Activated CD4-positive, alpha-beta T cell treated with anti-CD3 and anti-CD28 coated beads, Interleukin-2, amount 50 U/mL, for 1 hour (primary cell): ENCODE data around the gene CERK.
A peak's percentile ranks its signal among the peaks of the same experiment; 100 is the strongest.
"Not testable (repeated sequence)": the region's sequence is repeated elsewhere in the genome, so short reads cannot be mapped to it uniquely, and the experiment has no call there.

Experiments used
- DNase-seq: peaks from one replicate; pipeline ENCODE4 v3.0.0-alpha.2; 2020

The CERK gene

DNA sequence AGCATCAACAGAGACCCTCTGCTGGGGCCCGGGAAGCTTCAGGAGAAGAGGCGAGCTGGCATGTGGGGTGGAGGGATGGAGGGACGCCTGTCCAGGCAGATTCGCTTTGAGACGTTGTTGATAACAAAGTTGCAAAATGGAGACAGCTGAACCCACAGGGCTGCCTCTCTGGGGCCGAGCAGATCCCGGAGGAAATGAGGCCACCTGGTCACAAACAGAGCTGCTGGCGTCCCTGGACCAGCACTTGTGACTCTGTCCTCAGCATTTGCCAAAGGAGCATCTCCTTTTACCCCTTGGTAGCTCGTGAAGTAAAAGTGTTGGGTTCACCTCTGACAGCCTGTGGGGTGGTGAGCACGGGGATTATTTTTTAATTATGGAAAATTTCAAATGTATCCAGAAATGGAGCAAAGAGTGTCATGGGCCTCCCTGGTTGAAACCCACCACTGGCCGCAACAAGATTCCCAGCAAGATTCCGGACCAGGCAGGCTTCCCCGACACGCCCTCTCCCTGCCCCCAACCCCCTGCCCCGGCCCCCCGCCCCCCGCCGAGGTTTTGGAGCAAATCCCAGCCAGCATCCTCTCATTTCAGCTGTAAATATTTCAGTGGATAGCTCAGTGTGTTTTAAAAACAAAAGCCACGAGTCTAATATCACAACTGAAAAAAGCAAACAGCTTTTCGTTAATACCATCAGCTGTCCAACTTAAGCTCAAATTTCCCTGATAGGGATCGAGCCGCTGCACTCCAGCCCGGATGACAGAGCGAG is 97.6 kb downstream of the CERK start:
- no peak for DNase-seq

DNA sequence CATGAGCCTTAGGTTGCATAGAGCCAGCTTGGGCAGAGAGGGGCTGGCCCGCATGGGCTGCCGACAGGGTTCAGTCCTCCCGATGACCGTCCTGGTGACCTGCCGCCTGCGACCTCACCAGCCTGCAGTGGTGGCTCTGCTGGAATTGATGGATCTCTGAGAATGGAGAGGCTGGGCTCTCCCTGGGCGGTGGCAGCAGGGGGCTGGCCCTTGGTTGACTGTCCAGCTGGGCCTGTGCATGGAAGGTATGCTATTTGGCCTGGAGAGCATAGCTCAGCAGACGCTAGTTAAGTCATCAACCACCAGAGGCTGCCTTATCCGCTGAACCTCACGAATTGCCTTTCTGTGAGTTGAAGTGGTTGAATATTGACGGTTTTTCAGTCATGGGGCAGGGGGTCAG is 98.2 kb downstream of the CERK start:
- no peak for DNase-seq

DNA sequence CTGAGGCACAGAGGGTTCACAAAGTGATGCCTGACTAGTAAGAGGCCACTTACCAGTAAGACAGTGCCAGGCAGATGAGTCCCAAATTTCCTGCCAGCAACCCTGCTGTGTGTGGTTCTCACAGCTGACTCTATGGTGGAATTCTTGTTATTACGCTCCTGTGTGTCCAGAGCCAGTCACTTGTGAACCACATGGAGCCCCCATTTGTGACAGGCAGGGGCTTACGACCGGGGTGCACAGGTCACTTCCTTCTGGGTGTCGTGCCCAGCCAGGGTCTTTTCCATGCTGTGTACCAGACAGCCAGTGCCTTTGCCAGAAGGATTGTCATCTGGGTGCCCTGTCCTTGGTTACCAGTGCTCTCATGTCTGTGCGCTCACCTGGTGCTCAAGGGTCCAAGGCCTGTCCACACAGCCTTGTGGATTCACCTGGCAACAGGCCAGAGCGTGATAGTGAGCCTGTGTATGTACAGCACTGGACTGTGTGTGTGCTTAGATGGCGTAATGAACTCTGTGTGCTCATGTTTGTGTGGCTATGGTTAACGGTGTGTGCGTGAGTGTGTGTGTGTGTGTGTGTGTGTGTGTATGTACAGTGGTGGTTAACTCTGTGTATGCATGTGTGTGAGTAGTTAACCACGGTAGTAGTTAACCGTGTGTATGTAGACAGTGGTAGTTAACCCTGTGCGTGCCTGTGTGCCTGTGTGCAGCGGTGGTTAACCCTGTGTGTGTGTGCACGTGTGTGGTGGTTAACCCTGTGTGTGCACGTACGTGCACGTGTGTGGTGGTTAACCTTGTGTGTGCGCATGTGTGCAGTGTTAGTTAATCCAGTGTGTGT is 99.2 kb downstream of the CERK start:
- peak; percentile 25 for DNase-seq

DNA sequence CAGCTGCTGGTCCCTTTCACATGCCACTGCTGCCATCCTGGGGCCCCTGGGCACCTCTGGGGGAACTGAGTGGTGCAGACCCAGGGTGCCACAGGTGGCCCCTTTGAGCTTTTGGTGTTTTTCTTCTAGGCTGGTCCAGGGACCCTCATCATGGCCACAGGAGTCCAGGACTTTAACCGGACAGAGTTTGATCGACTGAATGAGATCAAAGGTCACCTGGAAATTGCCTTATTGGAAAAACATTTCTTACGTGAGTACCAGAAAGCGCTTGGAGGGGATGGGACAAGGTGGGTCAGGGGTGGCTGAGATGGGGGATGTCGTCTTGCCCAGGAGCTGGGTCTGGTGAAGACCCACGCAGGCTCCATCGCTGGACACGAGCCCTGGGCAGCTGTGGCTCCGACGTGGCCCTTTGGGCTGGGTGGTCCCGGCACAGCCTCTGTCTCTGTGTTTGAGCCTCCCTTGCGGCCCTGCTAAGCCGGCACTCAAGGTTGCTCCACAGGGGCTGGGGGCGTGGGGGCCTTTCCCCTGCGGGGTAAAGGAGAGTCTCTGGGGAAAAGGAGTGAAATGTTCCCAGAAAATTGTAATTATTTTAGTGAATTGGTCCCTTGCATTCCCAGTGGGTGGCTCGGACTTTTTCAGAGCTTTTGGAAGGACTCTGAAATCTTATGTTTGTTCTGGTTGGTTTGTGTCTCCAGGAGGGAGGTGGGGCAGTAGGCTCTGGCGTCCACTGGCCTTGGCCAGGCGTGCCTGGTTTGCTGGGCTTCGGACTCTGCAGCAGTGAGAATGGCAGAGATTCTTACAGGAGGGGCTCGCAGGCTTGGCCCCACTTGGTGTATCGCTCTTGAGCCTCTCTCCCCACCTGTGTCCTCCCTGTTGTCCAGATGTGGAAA is 100.1 kb downstream of the CERK start:
- no peak for DNase-seq

DNA sequence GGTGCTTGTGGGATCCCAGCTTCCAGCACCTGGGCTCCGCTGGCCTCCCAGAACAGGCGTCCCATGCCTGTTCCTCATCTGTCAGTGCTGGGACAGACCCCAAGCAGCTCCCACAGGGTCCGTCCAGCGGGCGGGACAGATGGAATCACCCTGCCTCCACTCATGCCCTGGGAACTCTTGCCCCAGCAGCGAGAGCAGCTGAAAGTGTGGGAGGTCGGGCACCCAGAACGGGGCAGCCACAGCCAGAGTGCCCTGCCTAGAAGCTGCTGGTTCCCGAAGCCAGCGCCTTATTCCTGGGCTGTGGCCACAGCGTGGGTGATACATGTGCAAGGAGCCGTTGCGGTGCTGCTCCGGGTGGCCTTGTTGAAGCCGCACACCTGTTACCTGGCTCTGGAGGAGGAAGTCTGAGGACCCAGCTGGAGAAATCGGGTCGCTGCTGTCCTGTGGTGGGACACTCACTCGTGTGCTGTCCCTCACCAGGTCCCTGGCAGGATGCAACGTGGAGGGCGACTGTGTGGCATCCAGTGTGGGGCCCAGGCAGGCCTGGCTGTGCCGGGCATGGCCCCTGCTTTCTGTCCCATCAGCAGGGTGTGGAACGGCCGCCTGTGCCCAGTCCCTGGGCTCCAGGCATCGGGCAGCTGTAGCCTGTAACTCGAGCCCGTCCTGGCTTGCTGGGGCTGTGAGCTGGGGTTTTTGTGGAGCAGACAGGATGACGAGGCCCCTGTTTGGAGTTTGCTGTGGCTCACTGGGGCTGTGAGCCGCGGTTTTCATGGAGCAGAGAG is 101.6 kb downstream of the CERK start:
- no peak for DNase-seq

DNA sequence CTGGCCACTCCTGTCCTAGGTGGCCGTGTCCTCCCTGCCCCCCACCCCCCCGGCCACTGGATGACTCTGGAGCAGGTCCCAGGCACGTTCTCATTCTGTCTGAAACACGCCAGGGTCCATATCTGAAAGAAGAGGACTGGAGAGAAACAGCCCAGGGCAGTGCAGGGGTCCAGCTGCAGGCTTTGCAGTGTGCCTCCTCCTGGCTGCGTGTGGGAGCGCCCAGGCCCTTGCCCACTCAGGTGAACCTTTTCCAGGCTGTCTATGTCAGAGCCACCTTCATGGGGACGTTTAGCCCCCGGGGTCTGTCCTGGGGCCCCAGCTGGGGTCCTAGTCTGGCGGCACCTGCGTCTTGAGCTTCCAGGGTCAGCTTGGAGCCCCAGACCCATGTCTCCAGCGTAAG is 102.3 kb downstream of the CERK start:
- DNase-seq, result no peak

DNA sequence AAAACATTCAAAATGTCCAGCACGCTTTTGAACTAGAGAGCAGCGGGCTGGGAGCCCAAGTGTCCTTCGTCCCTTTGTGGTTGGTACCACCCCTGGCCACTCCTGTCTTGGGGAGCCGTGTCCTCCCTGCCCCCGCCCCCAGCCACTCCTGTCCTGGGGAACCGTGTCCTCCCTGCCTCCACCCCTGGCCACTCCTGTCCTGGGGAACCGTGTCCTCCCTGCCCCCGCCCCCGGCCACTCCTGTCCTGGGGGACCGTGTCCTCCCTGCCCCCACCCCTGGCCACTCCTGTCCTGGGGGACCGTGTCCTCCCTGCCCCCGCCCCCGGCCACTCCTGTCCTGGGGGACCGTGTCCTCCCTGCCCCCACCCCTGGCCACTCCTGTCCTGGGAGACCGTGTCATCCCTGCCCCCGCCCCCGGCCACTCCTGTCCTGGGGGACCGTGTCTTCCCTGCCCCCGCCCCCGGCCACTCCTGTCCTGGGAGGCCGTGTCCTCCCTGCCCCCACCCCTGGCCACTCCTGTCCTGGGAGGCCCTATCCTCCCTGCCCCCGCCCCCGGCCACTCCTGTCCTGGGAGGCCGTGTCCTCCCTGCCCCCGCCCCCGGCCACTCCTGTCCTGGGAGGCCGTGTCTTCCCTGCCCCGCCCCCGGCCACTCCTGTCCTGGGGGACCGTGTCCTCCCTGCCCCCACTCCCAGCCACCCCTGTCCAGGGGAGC is 102.9 kb downstream of the CERK start:
- DNase-seq, result not testable (repeated sequence)
